ENCODE measurements around the gene CCR1. TPM values are rescaled to one million over a fixed set of nuclear protein-coding genes. Genes with fewer than 3 reads are reported as not detected.
"Not testable (repeated sequence)": the region's sequence is repeated elsewhere in the genome, so short reads cannot be mapped to it uniquely, and the experiment has no call there.

Gene CCR1
- total RNA-seq, 1 donor from 2014 or later = 23.2 TPM

GRCh38 chr3:46187876-46188275 is 20.2 kb downstream of the CCR1 start:
- H3K4me1 Mint-ChIP-seq (ENCODE audit: low read depth) = peaks cover 46% of the 10 kb centered on the region
- H3K27ac Mint-ChIP-seq = peak overlapping the region; percentile 15
- H3K27me3 Mint-ChIP-seq (ENCODE audit: insufficient read depth) = peaks cover 6% of the 10 kb centered on the region
- peaks cover 4% of the 10 kb centered on the region for H3K36me3 Mint-ChIP-seq (ENCODE audit: low read depth)
- no peak overlapping the region for H3K4me3 Mint-ChIP-seq
- DNase-seq (ENCODE audit: low spot score) = no peak
- intact Hi-C loops (cut with micrococcal nuclease) = loop anchor here (1.0 to 2.0 kb wide), 2 partner anchors 20 to 89 kb away; partner anchors contain the start of gene CCR1
- peaks cover 16% of the 10 kb centered on the region for H3K9me3 Mint-ChIP-seq

- Mint-ChIP-seq H3K36me3 (ENCODE audit: low read depth) (peaks cover 3% of the 10 kb centered on the region), H3K4me1 (ENCODE audit: low read depth) (peaks cover 46% of the 10 kb centered on the region), H3K27ac (peak overlapping the region; percentile 21), H3K27me3 (ENCODE audit: insufficient read depth) (peaks cover 6% of the 10 kb centered on the region), H3K9me3 (peaks cover 11% of the 10 kb centered on the region), H3K4me3 (no peak overlapping the region)
- intact Hi-C loops (cut with micrococcal nuclease) = loop anchor here (2.0 kb wide), 1 partner anchor 89 kb away; no protein-coding TSS in a partner anchor
- DNase-seq (ENCODE audit: low spot score) = no peak
These were observed 20.8 kb downstream of the CCR1 start for GRCh38 chr3:46187341-46187700.

- H3K27me3 Mint-ChIP-seq (ENCODE audit: insufficient read depth) = peaks cover 7% of the 10 kb centered on the region
- peaks cover 8% of the 10 kb centered on the region for H3K9me3 Mint-ChIP-seq
- peaks cover 3% of the 10 kb centered on the region for H3K36me3 Mint-ChIP-seq (ENCODE audit: low read depth)
- no peak for DNase-seq (ENCODE audit: low spot score)
- H3K4me3 Mint-ChIP-seq = no peak overlapping the region
- peak overlapping the region; percentile 2 for H3K27ac Mint-ChIP-seq
- intact Hi-C loops (cut with micrococcal nuclease) = loop anchor here (2.0 kb wide), 1 partner anchor 88 kb away; no protein-coding TSS in a partner anchor
- H3K4me1 Mint-ChIP-seq (ENCODE audit: low read depth) = peaks cover 42% of the 10 kb centered on the region
These were observed 21.4 kb downstream of the CCR1 start for GRCh38 chr3:46186471-46187340.

- no peak for DNase-seq (ENCODE audit: low spot score)
- intact Hi-C loops (cut with micrococcal nuclease) = no loop called here
These were observed 23.6 kb downstream of the CCR1 start for GRCh38 chr3:46184469-46184868.

GRCh38 chr3:46183330-46183729 is 24.8 kb downstream of the CCR1 start:
- Mint-ChIP-seq H3K4me1 (ENCODE audit: low read depth) (peaks cover 38% of the 10 kb centered on the region), H3K4me3 (no peak overlapping the region), H3K36me3 (ENCODE audit: low read depth) (peaks cover 1% of the 10 kb centered on the region)

More at GRCh38 chr3:46184469-46184868, 23.6 kb downstream of the CCR1 start:
- peaks cover 9% of the 10 kb centered on the region for H3K27me3 Mint-ChIP-seq (ENCODE audit: insufficient read depth)
- H3K9me3 Mint-ChIP-seq = no peaks in the 10 kb centered on the region
- H3K4me3 Mint-ChIP-seq = no peak overlapping the region
- H3K4me1 Mint-ChIP-seq (ENCODE audit: low read depth) = peaks cover 39% of the 10 kb centered on the region
- H3K36me3 Mint-ChIP-seq (ENCODE audit: low read depth) = peaks cover 1% of the 10 kb centered on the region
- no peak overlapping the region for H3K27ac Mint-ChIP-seq

GRCh38 chr3:46168583-46169345 is 39.3 kb downstream of the CCR1 start:
- Mint-ChIP-seq H3K4me3 (no peak overlapping the region), H3K27ac (no peak overlapping the region), H3K4me1 (ENCODE audit: low read depth) (peaks cover 5% of the 10 kb centered on the region), H3K9me3 (peaks cover 54% of the 10 kb centered on the region), H3K27me3 (ENCODE audit: insufficient read depth) (peaks cover 29% of the 10 kb centered on the region), H3K36me3 (ENCODE audit: low read depth) (peaks cover 7% of the 10 kb centered on the region)
- intact Hi-C loops (cut with micrococcal nuclease) = no loop called here
- DNase-seq (ENCODE audit: low spot score) = no peak

More at GRCh38 chr3:46183330-46183729, 24.8 kb downstream of the CCR1 start:
- DNase-seq (ENCODE audit: low spot score) = no peak
- no peak overlapping the region for H3K27ac Mint-ChIP-seq
- H3K9me3 Mint-ChIP-seq = no peaks in the 10 kb centered on the region
- intact Hi-C loops (cut with micrococcal nuclease) = no loop called here
- peaks cover 18% of the 10 kb centered on the region for H3K27me3 Mint-ChIP-seq (ENCODE audit: insufficient read depth)

GRCh38 chr3:46163556-46164041 is 44.5 kb downstream of the CCR1 start:
- H3K4me3 Mint-ChIP-seq = no peak overlapping the region
- peaks cover 9% of the 10 kb centered on the region for H3K4me1 Mint-ChIP-seq (ENCODE audit: low read depth)
- H3K36me3 Mint-ChIP-seq (ENCODE audit: low read depth) = no peaks in the 10 kb centered on the region
- intact Hi-C loops (cut with micrococcal nuclease) = no loop called here
- peaks cover 36% of the 10 kb centered on the region for H3K9me3 Mint-ChIP-seq
- DNase-seq (ENCODE audit: low spot score) = no peak
- H3K27me3 Mint-ChIP-seq (ENCODE audit: insufficient read depth) = peaks cover 29% of the 10 kb centered on the region
- H3K27ac Mint-ChIP-seq = no peak overlapping the region

GRCh38 chr3:46162975-46163555 is 45.0 kb downstream of the CCR1 start:
- H3K4me3 Mint-ChIP-seq = no peak overlapping the region
- H3K27ac Mint-ChIP-seq = no peak overlapping the region
- H3K27me3 Mint-ChIP-seq (ENCODE audit: insufficient read depth) = peaks cover 34% of the 10 kb centered on the region
- peaks cover 9% of the 10 kb centered on the region for H3K4me1 Mint-ChIP-seq (ENCODE audit: low read depth)
- H3K9me3 Mint-ChIP-seq = peaks cover 38% of the 10 kb centered on the region
- no peaks in the 10 kb centered on the region for H3K36me3 Mint-ChIP-seq (ENCODE audit: low read depth)
- no peak for DNase-seq (ENCODE audit: low spot score)
- intact Hi-C loops (cut with micrococcal nuclease) = no loop called here

GRCh38 chr3:46157685-46158084 is 50.4 kb downstream of the CCR1 start:
- H3K27ac Mint-ChIP-seq; intact Hi-C loops (cut with micrococcal nuclease); DNase-seq (ENCODE audit: low spot score); H3K36me3 Mint-ChIP-seq (ENCODE audit: low read depth); H3K4me3 Mint-ChIP-seq: not testable (repeated sequence)
- Mint-ChIP-seq H3K27me3 (ENCODE audit: insufficient read depth) (peaks cover 18% of the 10 kb centered on the region), H3K9me3 (peaks cover 19% of the 10 kb centered on the region), H3K4me1 (ENCODE audit: low read depth) (peaks cover 19% of the 10 kb centered on the region)

GRCh38 chr3:46154311-46154710 is 53.8 kb downstream of the CCR1 start:
- intact Hi-C loops (cut with micrococcal nuclease) = no loop called here
- DNase-seq (ENCODE audit: low spot score) = no peak
- H3K27me3 Mint-ChIP-seq (ENCODE audit: insufficient read depth) = peaks cover 10% of the 10 kb centered on the region
- H3K4me1 Mint-ChIP-seq (ENCODE audit: low read depth) = peaks cover 10% of the 10 kb centered on the region
- no peak overlapping the region for H3K27ac Mint-ChIP-seq
- peaks cover 19% of the 10 kb centered on the region for H3K9me3 Mint-ChIP-seq
- H3K36me3 Mint-ChIP-seq (ENCODE audit: low read depth) = no peaks in the 10 kb centered on the region
- no peak overlapping the region for H3K4me3 Mint-ChIP-seq
